HL-60 (cell line): ENCODE measurements around the gene HELQ.

Source experiments
- DNase-seq, 2 experiments: peaks; one replicate each; pipeline ENCODE4 v3.0.0-alpha.2; 2010 to 2020; ENCODE audit warnings: low read depth in 1 of 2, low spot score in 1 of 2
- H3K27ac ChIP-seq: fragments of 250-450 bp; sonication (Bioruptor Pico); replicated peaks from 2 replicates; pipeline ENCODE4 v1.5.1; 2020; ENCODE audit warnings: mild to moderate bottlenecking, moderate library complexity
- H3K27me3 ChIP-seq: fragments of 250-450 bp; sonication (Bioruptor Pico); 2 replicates; pipeline ENCODE4 v1.5.1; 2021; ENCODE audit warnings: mild to moderate bottlenecking, moderate library complexity; ENCODE audit not compliant: insufficient read depth, poor library complexity, severe bottlenecking
- H3K4me3 ChIP-seq: replicated peaks from 2 replicates; pipeline ENCODE4 v1.5.1; 2011; ENCODE audit warnings: mild to moderate bottlenecking, control low read depth, low read length; ENCODE audit not compliant: insufficient read depth
- GABPA ChIP-seq: IDR thresholded peaks from 2 replicates; pipeline ENCODE4 v1.6.1; 2012; ENCODE audit warnings: low read depth
- POLR2AphosphoS5 ChIP-seq: IDR thresholded peaks from 2 replicates; pipeline ENCODE4 v1.6.1; 2012; ENCODE audit warnings: low read depth
- TF ChIP-seq, protein P1 (sequence below): IDR thresholded peaks from one replicate; pipeline ENCODE4 v1.5.1; 2011; ENCODE audit warnings: low read length, control low read depth, inconsistent platforms; ENCODE audit not compliant: insufficient read depth
- TF ChIP-seq, protein P2 (sequence below): IDR thresholded peaks from 2 replicates; pipeline ENCODE4 v1.6.1; 2012; ENCODE audit warnings: low read depth; ENCODE audit not compliant: insufficient replicate concordance

HELQ gene

DNA sequence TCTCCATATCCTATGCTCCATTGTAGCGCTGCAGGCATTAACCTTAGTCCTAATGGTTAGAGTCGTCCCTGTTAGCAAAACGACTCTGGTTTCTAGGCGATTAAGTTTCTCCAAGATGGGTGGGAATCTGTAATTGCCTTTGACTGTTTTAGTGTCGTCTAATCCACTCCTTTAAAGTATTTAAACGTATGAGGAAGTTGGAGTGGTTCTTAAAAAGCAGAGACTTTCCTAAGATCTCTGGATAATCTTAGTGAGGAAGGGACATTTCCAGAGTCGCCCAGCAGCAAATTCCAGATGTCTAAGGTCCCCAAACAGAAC is 520 bp upstream of the HELQ start:
- DNase-seq, result peak in 1 of 2 experiments; percentile 6
- H3K27me3 ChIP-seq, result no peaks in the 10 kb centered on the region
- TF ChIP-seq, protein P1, sequence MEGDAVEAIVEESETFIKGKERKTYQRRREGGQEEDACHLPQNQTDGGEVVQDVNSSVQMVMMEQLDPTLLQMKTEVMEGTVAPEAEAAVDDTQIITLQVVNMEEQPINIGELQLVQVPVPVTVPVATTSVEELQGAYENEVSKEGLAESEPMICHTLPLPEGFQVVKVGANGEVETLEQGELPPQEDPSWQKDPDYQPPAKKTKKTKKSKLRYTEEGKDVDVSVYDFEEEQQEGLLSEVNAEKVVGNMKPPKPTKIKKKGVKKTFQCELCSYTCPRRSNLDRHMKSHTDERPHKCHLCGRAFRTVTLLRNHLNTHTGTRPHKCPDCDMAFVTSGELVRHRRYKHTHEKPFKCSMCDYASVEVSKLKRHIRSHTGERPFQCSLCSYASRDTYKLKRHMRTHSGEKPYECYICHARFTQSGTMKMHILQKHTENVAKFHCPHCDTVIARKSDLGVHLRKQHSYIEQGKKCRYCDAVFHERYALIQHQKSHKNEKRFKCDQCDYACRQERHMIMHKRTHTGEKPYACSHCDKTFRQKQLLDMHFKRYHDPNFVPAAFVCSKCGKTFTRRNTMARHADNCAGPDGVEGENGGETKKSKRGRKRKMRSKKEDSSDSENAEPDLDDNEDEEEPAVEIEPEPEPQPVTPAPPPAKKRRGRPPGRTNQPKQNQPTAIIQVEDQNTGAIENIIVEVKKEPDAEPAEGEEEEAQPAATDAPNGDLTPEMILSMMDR, result no peak
- TF ChIP-seq GABPA, result no peak
- TF ChIP-seq, protein P2, sequence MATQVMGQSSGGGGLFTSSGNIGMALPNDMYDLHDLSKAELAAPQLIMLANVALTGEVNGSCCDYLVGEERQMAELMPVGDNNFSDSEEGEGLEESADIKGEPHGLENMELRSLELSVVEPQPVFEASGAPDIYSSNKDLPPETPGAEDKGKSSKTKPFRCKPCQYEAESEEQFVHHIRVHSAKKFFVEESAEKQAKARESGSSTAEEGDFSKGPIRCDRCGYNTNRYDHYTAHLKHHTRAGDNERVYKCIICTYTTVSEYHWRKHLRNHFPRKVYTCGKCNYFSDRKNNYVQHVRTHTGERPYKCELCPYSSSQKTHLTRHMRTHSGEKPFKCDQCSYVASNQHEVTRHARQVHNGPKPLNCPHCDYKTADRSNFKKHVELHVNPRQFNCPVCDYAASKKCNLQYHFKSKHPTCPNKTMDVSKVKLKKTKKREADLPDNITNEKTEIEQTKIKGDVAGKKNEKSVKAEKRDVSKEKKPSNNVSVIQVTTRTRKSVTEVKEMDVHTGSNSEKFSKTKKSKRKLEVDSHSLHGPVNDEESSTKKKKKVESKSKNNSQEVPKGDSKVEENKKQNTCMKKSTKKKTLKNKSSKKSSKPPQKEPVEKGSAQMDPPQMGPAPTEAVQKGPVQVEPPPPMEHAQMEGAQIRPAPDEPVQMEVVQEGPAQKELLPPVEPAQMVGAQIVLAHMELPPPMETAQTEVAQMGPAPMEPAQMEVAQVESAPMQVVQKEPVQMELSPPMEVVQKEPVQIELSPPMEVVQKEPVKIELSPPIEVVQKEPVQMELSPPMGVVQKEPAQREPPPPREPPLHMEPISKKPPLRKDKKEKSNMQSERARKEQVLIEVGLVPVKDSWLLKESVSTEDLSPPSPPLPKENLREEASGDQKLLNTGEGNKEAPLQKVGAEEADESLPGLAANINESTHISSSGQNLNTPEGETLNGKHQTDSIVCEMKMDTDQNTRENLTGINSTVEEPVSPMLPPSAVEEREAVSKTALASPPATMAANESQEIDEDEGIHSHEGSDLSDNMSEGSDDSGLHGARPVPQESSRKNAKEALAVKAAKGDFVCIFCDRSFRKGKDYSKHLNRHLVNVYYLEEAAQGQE, result peak; percentile 64
- peak overlapping the region; percentile 92 for H3K27ac ChIP-seq
- peak overlapping the region; percentile 92 for H3K4me3 ChIP-seq

DNA sequence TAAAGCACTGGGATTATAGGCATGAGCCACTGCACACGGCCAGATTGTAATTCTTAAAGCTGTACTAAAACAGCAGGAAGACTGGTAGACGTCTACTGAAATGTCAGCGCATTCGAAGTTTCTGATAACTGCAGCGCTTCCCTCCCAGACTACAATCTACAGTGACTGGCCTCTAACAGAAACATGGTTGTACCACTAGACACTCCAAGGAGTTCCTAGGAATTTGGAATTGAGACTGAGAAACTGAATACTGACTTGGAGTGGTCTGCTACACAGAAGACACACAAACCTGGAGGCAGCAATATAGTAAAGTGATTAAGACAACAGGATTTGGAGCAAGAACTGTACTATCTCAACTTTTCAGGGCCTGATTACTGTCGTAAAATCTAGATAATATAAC is 937 bp downstream of the HELQ start:
- Histone ChIP-seq H3K27ac (peak overlapping the region; percentile 92), H3K4me3 (peak overlapping the region; percentile 92), H3K27me3 (no peaks in the 10 kb centered on the region)
- TF ChIP-seq, protein P1, result no peak
- TF ChIP-seq, protein P2, result no peak
- DNase-seq, result peak in 1 of 2 experiments; percentile 13

DNA sequence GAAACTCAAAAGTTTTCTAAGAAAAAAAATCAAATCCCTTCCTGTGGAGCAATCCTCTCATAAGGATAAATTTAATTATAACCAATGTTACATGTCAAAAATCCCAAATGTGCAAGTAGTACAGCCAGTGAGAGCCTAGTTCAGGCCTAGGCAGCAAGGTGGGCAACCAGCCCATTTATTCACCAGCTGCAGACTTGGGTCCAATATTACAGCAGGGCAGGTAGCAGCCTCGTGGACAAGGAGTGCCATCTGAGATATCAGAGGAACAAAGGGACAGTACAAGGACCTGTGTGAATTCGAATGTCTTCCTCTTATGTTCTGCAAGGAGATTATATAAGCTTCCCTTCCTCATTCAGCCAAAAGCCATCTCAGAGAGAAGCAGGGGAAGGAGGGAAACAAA is 6.6 kb downstream of the HELQ start:
- no peaks in the 10 kb centered on the region for H3K27me3 ChIP-seq
- no peak overlapping the region for H3K4me3 ChIP-seq
- TF ChIP-seq, protein P2, result no peak
- TF ChIP-seq GABPA, result no peak
- TF ChIP-seq, protein P1, result no peak
- no peak for TF ChIP-seq POLR2AphosphoS5
- DNase-seq, result no peak
- H3K27ac ChIP-seq, result no peak overlapping the region
